GM12892 (cell line): ENCODE results near the gene PLCXD1.
"Not testable (repeated sequence)": the region's sequence is repeated elsewhere in the genome, so short reads cannot be mapped to it uniquely, and the experiment has no call there.

Experiments
- DNase-seq: peaks from one replicate; pipeline ENCODE4 v3.0.0; 2011; ENCODE audit not compliant: insufficient read length
- FAIRE-seq: peaks from 2 replicates; lab custom pipeline; 2011; peaks lifted over from hg19 to GRCh38; lab: Jason Lieb, UNC
- POLR2A ChIP-seq: IDR thresholded peaks from 2 replicates; pipeline ENCODE4 v1.6.1; 2011; ENCODE audit warnings: low read depth, low read length, control low read depth
- POLR2AphosphoS5 ChIP-seq: IDR thresholded peaks from 2 replicates; pipeline ENCODE4 v1.6.1; 2011; ENCODE audit warnings: low read depth, low read length, control low read depth
- TAF1 ChIP-seq: IDR thresholded peaks from 2 replicates; pipeline ENCODE4 v1.6.1; 2011; ENCODE audit warnings: low read depth, mild to moderate bottlenecking, control low read depth, low read length, borderline replicate concordance

Gene PLCXD1

GRCh38 chrX:317424-318067, 36.4 kb downstream of the PLCXD1 start:
- TF ChIP-seq POLR2A, result no peak
- TF ChIP-seq POLR2AphosphoS5, result no peak
- TF ChIP-seq TAF1, result no peak
- FAIRE-seq (no peak), DNase-seq (peak; percentile 79)

- FAIRE-seq, result no peak
- peak; percentile 55; the same call in 1 of the 2 replicates for TF ChIP-seq TAF1
- peak; percentile 91 for TF ChIP-seq POLR2A
- TF ChIP-seq POLR2AphosphoS5, result peak; percentile 89
- DNase-seq, result peak; percentile 85
Measured at GRCh38 chrX:318068-318738, 37.0 kb downstream of the PLCXD1 start.

GRCh38 chrX:318739-319578, 37.8 kb downstream of the PLCXD1 start, which contains the start of gene GTPBP6:
TSS of gene GTPBP6 (minus strand) at chrX:318796. CDS start at chrX:318787, 9 bp downstream.
- TF ChIP-seq TAF1, result peak; percentile 7; the same call in 1 of the 2 replicates
- TF ChIP-seq POLR2AphosphoS5, result peak; percentile 84
- TF ChIP-seq POLR2A, result peak; percentile 84
- DNase-seq (peak; percentile 91), FAIRE-seq (no peak)

GRCh38 chrX:319579-320125, 38.5 kb downstream of the PLCXD1 start:
- FAIRE-seq, result no peak
- no peak for DNase-seq
- TF ChIP-seq TAF1, result no peak
- no peak for TF ChIP-seq POLR2AphosphoS5

- TF ChIP-seq POLR2AphosphoS5 (no peak), TAF1 (no peak), POLR2A (no peak)
- no peak for DNase-seq
- no peak for FAIRE-seq
Measured at GRCh38 chrX:320126-320783, 39.1 kb downstream of the PLCXD1 start.

GRCh38 chrX:323721-324628, 42.8 kb downstream of the PLCXD1 start:
- FAIRE-seq (peak; percentile 100), DNase-seq (no peak)
- TF ChIP-seq TAF1 (no peak), POLR2A (no peak), POLR2AphosphoS5 (no peak)

GRCh38 chrX:324664-325063, 43.5 kb downstream of the PLCXD1 start:
- DNase-seq, FAIRE-seq: not testable (repeated sequence)

GRCh38 chrX:327660-328126, 46.5 kb downstream of the PLCXD1 start:
- TF ChIP-seq POLR2A (no peak), TAF1 (no peak), POLR2AphosphoS5 (no peak)
- FAIRE-seq, result no peak
- no peak for DNase-seq

- no peak for FAIRE-seq
- DNase-seq, result no peak
- no peak for TF ChIP-seq TAF1
- no peak for TF ChIP-seq POLR2AphosphoS5
- no peak for TF ChIP-seq POLR2A
Measured at GRCh38 chrX:329291-329910, 48.2 kb downstream of the PLCXD1 start.

GRCh38 chrX:330141-330725, 49.1 kb downstream of the PLCXD1 start:
- DNase-seq, FAIRE-seq: not testable (repeated sequence)
